HEK293 (cell line): ENCODE results near the gene SYNJ2.

Experiments
- CTCF ChIA-PET: fragments of 350-600 bp; formaldehyde crosslinking; extraction: SDS; loops from one replicate; lab custom pipeline; 2021; ENCODE audit warnings: antibody characterized with exemption; lab: Yijun Ruan, JAX
- POLR2A ChIA-PET: fragments of 300-600 bp; formaldehyde crosslinking; extraction: SDS; loops from one replicate; lab custom pipeline; 2020; ENCODE audit warnings: antibody characterized with exemption, inconsistent platforms; lab: Yijun Ruan, JAX
- H3K27ac ChIP-seq: fragments of 200-500 bp; sonication (Bioruptor generic); 2 replicates; pipeline ENCODE4 v1.5.1; 2014; ENCODE audit warnings: low read depth, low read length, control low read depth, inconsistent platforms; ENCODE audit errors: extremely low read depth
- H3K36me3 ChIP-seq, 2 experiments: fragments of 200-500 bp in 1 of 2; sonication (Bioruptor generic) in 1 of 2; 1 replicate in 1 of 2; 2 replicates in 1 of 2; pipeline ENCODE4 v1.5.1; 2014 to 2017; ENCODE audit warnings: inconsistent platforms in 2 of 2, low read length in 2 of 2; ENCODE audit not compliant: control insufficient read depth in 2 of 2, insufficient read depth in 1 of 2
- H3K4me1 ChIP-seq: fragments of 200-500 bp; sonication (Bioruptor generic); 2 replicates; pipeline ENCODE4 v1.5.1; 2014; ENCODE audit warnings: mild to moderate bottlenecking, low read length, inconsistent platforms; ENCODE audit not compliant: control insufficient read depth, insufficient read depth
- H3K4me3 ChIP-seq: 2 replicates; pipeline ENCODE4 v1.5.1; 2011; ENCODE audit warnings: low read depth, mild to moderate bottlenecking, control low read depth, low read length, moderate library complexity
- H3K9me3 ChIP-seq: fragments of 200-500 bp; sonication (Bioruptor generic); 2 replicates; pipeline ENCODE4 v1.5.1; 2014; ENCODE audit warnings: low read depth, low read length, inconsistent platforms; ENCODE audit not compliant: control insufficient read depth, insufficient read depth
- ELK4 ChIP-seq: IDR thresholded peaks from 2 replicates; pipeline ENCODE4 v1.6.1; 2011; ENCODE audit warnings: mild to moderate bottlenecking, low read depth, low read length, borderline replicate concordance
- HOXC10 ChIP-seq: sonication (generic); formaldehyde crosslinking; IDR thresholded peaks from 2 replicates; pipeline ENCODE4 v1.8.1; 2023; ENCODE audit warnings: mild to moderate bottlenecking, missing genetic modification reagents
- ZBTB11 ChIP-seq: fragments of 450-650 bp; formaldehyde crosslinking; conservative IDR thresholded peaks from 2 replicates; pipeline ENCODE4 v1.5.1; 2016; ENCODE audit warnings: low read depth, missing biosample characterization, missing genetic modification characterization
- ZBTB48 ChIP-seq: fragments of 450-650 bp; formaldehyde crosslinking; IDR thresholded peaks from 2 replicates; pipeline ENCODE4 v1.5.1; 2016; ENCODE audit warnings: missing biosample characterization, missing genetic modification characterization
- ZEB2 ChIP-seq: fragments of 450-650 bp; formaldehyde crosslinking; IDR thresholded peaks from 2 replicates; pipeline ENCODE4 v1.5.1; 2016; ENCODE audit warnings: missing biosample characterization, missing genetic modification characterization
- ZFP3 ChIP-seq: fragments of 450-650 bp; formaldehyde crosslinking; IDR thresholded peaks from 2 replicates; pipeline ENCODE4 v1.5.1; 2016; ENCODE audit warnings: low read depth, missing biosample characterization, missing genetic modification characterization
- ZIC2 ChIP-seq: fragments of 450-650 bp; formaldehyde crosslinking; IDR thresholded peaks from 2 replicates; pipeline ENCODE4 v1.5.1; 2016; ENCODE audit warnings: missing biosample characterization, missing genetic modification characterization
- ZNF211 ChIP-seq: fragments of 450-650 bp; formaldehyde crosslinking; IDR thresholded peaks from 2 replicates; pipeline ENCODE4 v1.5.1; 2016; ENCODE audit warnings: low read depth, missing biosample characterization, missing genetic modification characterization
- ZNF404 ChIP-seq: fragments of 450-650 bp; formaldehyde crosslinking; IDR thresholded peaks from 2 replicates; pipeline ENCODE4 v1.5.1; 2017; ENCODE audit warnings: missing biosample characterization, missing genetic modification characterization
- ZNF433 ChIP-seq: fragments of 450-650 bp; formaldehyde crosslinking; IDR thresholded peaks from 2 replicates; pipeline ENCODE4 v1.5.1; 2016; ENCODE audit warnings: missing biosample characterization, missing genetic modification characterization, low read depth
- ZNF488 ChIP-seq: fragments of 450-650 bp; formaldehyde crosslinking; IDR thresholded peaks from 2 replicates; pipeline ENCODE4 v1.5.1; 2016; ENCODE audit warnings: missing biosample characterization, missing genetic modification characterization
- ZNF549 ChIP-seq: fragments of 450-650 bp; IDR thresholded peaks from 2 replicates; pipeline ENCODE4 v1.5.1; 2018; ENCODE audit warnings: missing biosample characterization, missing genetic modification characterization, mild to moderate bottlenecking, inconsistent platforms, moderate library complexity
- ZNF660 ChIP-seq: fragments of 450-650 bp; IDR thresholded peaks from 2 replicates; pipeline ENCODE4 v1.5.1; 2018; ENCODE audit warnings: missing biosample characterization, mild to moderate bottlenecking, missing genetic modification characterization
- ZNF670 ChIP-seq: fragments of 450-650 bp; formaldehyde crosslinking; IDR thresholded peaks from 2 replicates; pipeline ENCODE4 v1.5.1; 2016; ENCODE audit warnings: missing biosample characterization, missing genetic modification characterization, low read depth
- ZNF677 ChIP-seq: fragments of 450-650 bp; IDR thresholded peaks from 2 replicates; pipeline ENCODE4 v1.5.0; 2018; ENCODE audit warnings: missing biosample characterization, mild to moderate bottlenecking, missing genetic modification characterization, moderate library complexity
- ZNF707 ChIP-seq: fragments of 450-650 bp; formaldehyde crosslinking; IDR thresholded peaks from 2 replicates; pipeline ENCODE4 v1.5.1; 2016; ENCODE audit warnings: missing biosample characterization, missing genetic modification characterization
- ZNF768 ChIP-seq: fragments of 450-650 bp; formaldehyde crosslinking; IDR thresholded peaks from 2 replicates; pipeline ENCODE4 v1.5.1; 2018; ENCODE audit warnings: missing biosample characterization, mild to moderate bottlenecking, missing genetic modification characterization
- ZNF776 ChIP-seq: fragments of 450-650 bp; formaldehyde crosslinking; IDR thresholded peaks from 2 replicates; pipeline ENCODE4 v1.5.0; 2017; ENCODE audit warnings: missing biosample characterization, missing genetic modification characterization, borderline replicate concordance
- ZNF843 ChIP-seq: fragments of 450-650 bp; formaldehyde crosslinking; IDR thresholded peaks from 2 replicates; pipeline ENCODE4 v1.5.1; 2016; ENCODE audit warnings: missing biosample characterization, missing genetic modification characterization
- ZSCAN5A ChIP-seq: fragments of 450-650 bp; formaldehyde crosslinking; IDR thresholded peaks from 2 replicates; pipeline ENCODE4 v1.5.1; 2016; ENCODE audit warnings: missing biosample characterization, missing genetic modification characterization

The SYNJ2 gene

GRCh38 chr6:158086054-158086503, 104.4 kb downstream of the SYNJ2 start:
- no peak overlapping the region for H3K4me3 ChIP-seq
- H3K9me3 ChIP-seq: no peaks in the 10 kb centered on the region
- ChIA-PET CTCF (interaction anchor here (1.5 to 1.8 kb wide), 3 partner anchors 13 to 15 kb away, joined by 3 to 10 read pairs (median 8); no protein-coding TSS in a partner anchor), POLR2A (no interaction called here)
- peak; percentile 80 for TF ChIP-seq ZNF707
- TF ChIP-seq ZNF670: no peak
- H3K4me1 ChIP-seq: no peaks in the 10 kb centered on the region
- no peak overlapping the region for H3K27ac ChIP-seq
- H3K36me3 ChIP-seq: peaks cover 25 to 86% of the 10 kb centered on the region in 2 experiments; a peak in 2 of 3 replicates

- H3K4me3 ChIP-seq: no peak overlapping the region
- H3K4me1 ChIP-seq: no peaks in the 10 kb centered on the region
- ChIA-PET CTCF (interaction anchor here (0.6 to 1.8 kb wide), 3 partner anchors 14 to 69 kb away, joined by 3 to 8 read pairs (median 3); no protein-coding TSS in a partner anchor), POLR2A (no interaction called here)
- no peaks in the 10 kb centered on the region for H3K9me3 ChIP-seq
- TF ChIP-seq ZNF776 (no peak), ZNF768 (no peak), ZFP3 (tag by site-specific recombination) (no peak), ZNF660 (no peak)
- no peak overlapping the region for H3K27ac ChIP-seq
- peaks cover 24 to 80% of the 10 kb centered on the region in 2 experiments; a peak in 2 of 3 replicates for H3K36me3 ChIP-seq
Measured at GRCh38 chr6:158086504-158087223, 105.0 kb downstream of the SYNJ2 start.

- ChIA-PET CTCF (interaction anchor here (0.6 to 1.8 kb wide), 3 partner anchors 15 to 70 kb away, joined by 3 to 8 read pairs (median 3); no protein-coding TSS in a partner anchor), POLR2A (no interaction called here)
- Histone ChIP-seq H3K27ac (no peak overlapping the region), H3K9me3 (no peaks in the 10 kb centered on the region), H3K4me3 (no peak overlapping the region), H3K36me3 (peaks cover 21 to 83% of the 10 kb centered on the region in 2 experiments; a peak in 2 of 3 replicates), H3K4me1 (no peaks in the 10 kb centered on the region)
- TF ChIP-seq ZNF404 (tag by site-specific recombination) (no peak), ZNF488 (tag by site-specific recombination) (no peak), ZBTB48 (tag by site-specific recombination) (no peak), ZNF660 (no peak), ZNF433 (tag by site-specific recombination) (no peak), ZNF843 (tag by site-specific recombination) (no peak), ZSCAN5A (tag by site-specific recombination) (no peak), ZNF677 (tag by site-specific recombination) (no peak), ZBTB11 (tag by site-specific recombination) (no peak), ZNF211 (tag by site-specific recombination) (no peak), ZNF776 (no peak), ZEB2 (tag by site-specific recombination) (no peak), ZIC2 (tag by site-specific recombination) (no peak), ELK4 (no peak), HOXC10 (no peak), ZNF549 (tag by site-specific recombination) (no peak)
Measured at GRCh38 chr6:158087224-158087867, 105.7 kb downstream of the SYNJ2 start.
